Panc1 (cell line): Measurements from ENCODE around the gene ANKRD29.

Experiments
- POLR2AphosphoS5 ChIP-seq: IDR thresholded peaks from 2 replicates; pipeline ENCODE4 v1.6.1; 2012; ENCODE audit warnings: mild to moderate bottlenecking, low read depth, low read length, moderate library complexity
- SIN3A ChIP-seq: IDR thresholded peaks from 2 replicates; pipeline ENCODE4 v1.6.1; 2012; ENCODE audit warnings: low read depth, mild to moderate bottlenecking, low read length, moderate library complexity, borderline replicate concordance; ENCODE audit not compliant: insufficient read depth
- TCF7L2 ChIP-seq: IDR thresholded peaks from 2 replicates; pipeline ENCODE4 v1.6.1; 2011; ENCODE audit warnings: mild to moderate bottlenecking, low read depth, low read length, inconsistent platforms
- TF ChIP-seq, protein P1 (sequence below): fragments of 450-650 bp; IDR thresholded peaks from 2 replicates; pipeline ENCODE4 v1.5.1; 2017; ENCODE audit warnings: mild to moderate bottlenecking
- TF ChIP-seq, protein P2 (sequence below), 2 experiments: IDR thresholded peaks; 2 replicates each; pipeline ENCODE4 v1.6.1; 2011 to 2012; ENCODE audit warnings: low read depth in 2 of 2, control low read depth in 1 of 2, low read length in 1 of 2, mild to moderate bottlenecking in 1 of 2, moderate library complexity in 1 of 2; ENCODE audit not compliant: insufficient read depth in 1 of 2

DNA sequence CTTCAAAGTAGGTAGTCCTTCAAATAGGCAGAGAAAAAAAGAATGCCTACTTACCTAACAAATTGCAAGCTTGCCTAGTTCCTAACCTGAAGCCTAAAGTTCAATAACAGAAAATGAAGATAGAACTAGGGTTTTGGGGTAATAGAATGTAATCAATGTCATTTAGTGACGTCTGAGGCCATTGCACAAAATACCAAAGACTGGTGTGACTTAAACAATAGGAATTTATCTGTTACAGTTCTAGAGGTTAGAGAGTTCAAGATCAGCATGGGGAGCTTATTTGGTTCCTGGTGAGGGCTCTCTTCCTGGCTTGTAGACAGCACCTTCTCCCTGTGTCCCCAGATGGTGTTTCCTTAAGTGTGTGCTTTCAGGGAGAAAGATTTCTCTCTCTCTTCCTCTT is 71.7 kb downstream of the ANKRD29 start:
- TF ChIP-seq, protein P1, sequence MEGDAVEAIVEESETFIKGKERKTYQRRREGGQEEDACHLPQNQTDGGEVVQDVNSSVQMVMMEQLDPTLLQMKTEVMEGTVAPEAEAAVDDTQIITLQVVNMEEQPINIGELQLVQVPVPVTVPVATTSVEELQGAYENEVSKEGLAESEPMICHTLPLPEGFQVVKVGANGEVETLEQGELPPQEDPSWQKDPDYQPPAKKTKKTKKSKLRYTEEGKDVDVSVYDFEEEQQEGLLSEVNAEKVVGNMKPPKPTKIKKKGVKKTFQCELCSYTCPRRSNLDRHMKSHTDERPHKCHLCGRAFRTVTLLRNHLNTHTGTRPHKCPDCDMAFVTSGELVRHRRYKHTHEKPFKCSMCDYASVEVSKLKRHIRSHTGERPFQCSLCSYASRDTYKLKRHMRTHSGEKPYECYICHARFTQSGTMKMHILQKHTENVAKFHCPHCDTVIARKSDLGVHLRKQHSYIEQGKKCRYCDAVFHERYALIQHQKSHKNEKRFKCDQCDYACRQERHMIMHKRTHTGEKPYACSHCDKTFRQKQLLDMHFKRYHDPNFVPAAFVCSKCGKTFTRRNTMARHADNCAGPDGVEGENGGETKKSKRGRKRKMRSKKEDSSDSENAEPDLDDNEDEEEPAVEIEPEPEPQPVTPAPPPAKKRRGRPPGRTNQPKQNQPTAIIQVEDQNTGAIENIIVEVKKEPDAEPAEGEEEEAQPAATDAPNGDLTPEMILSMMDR, result no peak
- TF ChIP-seq POLR2AphosphoS5 (no peak), SIN3A (no peak), TCF7L2 (no peak)
- TF ChIP-seq, protein P2, sequence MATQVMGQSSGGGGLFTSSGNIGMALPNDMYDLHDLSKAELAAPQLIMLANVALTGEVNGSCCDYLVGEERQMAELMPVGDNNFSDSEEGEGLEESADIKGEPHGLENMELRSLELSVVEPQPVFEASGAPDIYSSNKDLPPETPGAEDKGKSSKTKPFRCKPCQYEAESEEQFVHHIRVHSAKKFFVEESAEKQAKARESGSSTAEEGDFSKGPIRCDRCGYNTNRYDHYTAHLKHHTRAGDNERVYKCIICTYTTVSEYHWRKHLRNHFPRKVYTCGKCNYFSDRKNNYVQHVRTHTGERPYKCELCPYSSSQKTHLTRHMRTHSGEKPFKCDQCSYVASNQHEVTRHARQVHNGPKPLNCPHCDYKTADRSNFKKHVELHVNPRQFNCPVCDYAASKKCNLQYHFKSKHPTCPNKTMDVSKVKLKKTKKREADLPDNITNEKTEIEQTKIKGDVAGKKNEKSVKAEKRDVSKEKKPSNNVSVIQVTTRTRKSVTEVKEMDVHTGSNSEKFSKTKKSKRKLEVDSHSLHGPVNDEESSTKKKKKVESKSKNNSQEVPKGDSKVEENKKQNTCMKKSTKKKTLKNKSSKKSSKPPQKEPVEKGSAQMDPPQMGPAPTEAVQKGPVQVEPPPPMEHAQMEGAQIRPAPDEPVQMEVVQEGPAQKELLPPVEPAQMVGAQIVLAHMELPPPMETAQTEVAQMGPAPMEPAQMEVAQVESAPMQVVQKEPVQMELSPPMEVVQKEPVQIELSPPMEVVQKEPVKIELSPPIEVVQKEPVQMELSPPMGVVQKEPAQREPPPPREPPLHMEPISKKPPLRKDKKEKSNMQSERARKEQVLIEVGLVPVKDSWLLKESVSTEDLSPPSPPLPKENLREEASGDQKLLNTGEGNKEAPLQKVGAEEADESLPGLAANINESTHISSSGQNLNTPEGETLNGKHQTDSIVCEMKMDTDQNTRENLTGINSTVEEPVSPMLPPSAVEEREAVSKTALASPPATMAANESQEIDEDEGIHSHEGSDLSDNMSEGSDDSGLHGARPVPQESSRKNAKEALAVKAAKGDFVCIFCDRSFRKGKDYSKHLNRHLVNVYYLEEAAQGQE (IDR thresholded peaks at IDR 0.05; ENCODE audit: insufficient read depth in 1 of 2, low read depth in 2 of 2, low read length in 1 of 2), result no peak
